Testis (tissue), 2 donors: ENCODE data around the gene ATP5MG.

Experiments
- POLR2A ChIP-seq: fragments of 450-650 bp; IDR thresholded peaks from one replicate; pipeline ENCODE4 v1.6.1; 2017; ENCODE audit warnings: antibody characterized with exemption, mild to moderate bottlenecking, moderate library complexity
- TF ChIP-seq, protein P1 (sequence below), 3 experiments: fragments of 450-650 bp in 2 of 3; fragments of 200-600 bp in 1 of 3; sonication (generic) in 1 of 3; IDR thresholded peaks; one replicate each; pipeline ENCODE4 v1.5.1; 2016 to 2019; ENCODE audit warnings: antibody characterized with exemption in 3 of 3, mild to moderate bottlenecking in 2 of 3, moderate library complexity in 1 of 3

DNA sequence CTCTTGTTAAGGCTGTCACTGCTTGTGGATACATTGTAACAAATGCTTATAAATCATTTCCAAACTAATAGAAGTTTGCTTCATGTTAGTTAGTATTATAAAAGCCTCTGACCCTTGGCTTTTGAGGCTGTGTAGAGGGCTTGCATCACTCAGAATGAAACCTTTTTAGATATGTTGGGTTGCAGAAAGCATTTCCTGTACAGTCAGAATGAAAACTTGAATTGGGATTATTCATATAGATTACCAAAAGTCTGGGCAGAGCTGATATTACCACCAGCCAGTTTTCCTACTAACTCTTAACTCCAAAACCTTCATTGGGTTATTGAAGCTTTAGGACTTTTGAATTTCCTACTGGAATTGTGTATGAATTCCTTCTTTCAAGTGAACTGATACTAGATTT, 46.9 kb downstream of the ATP5MG start:
- TF ChIP-seq, protein P1, sequence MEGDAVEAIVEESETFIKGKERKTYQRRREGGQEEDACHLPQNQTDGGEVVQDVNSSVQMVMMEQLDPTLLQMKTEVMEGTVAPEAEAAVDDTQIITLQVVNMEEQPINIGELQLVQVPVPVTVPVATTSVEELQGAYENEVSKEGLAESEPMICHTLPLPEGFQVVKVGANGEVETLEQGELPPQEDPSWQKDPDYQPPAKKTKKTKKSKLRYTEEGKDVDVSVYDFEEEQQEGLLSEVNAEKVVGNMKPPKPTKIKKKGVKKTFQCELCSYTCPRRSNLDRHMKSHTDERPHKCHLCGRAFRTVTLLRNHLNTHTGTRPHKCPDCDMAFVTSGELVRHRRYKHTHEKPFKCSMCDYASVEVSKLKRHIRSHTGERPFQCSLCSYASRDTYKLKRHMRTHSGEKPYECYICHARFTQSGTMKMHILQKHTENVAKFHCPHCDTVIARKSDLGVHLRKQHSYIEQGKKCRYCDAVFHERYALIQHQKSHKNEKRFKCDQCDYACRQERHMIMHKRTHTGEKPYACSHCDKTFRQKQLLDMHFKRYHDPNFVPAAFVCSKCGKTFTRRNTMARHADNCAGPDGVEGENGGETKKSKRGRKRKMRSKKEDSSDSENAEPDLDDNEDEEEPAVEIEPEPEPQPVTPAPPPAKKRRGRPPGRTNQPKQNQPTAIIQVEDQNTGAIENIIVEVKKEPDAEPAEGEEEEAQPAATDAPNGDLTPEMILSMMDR (IDR thresholded peaks at IDR 0.05): no peak
- TF ChIP-seq POLR2A: no peak
